ENCODE data around the gene MPND.

The MPND gene

GRCh38 chr19:4337906-4338440 is 5.4 kb upstream of the MPND start:
- peak overlapping the region; percentile 9 for H3K4me3 ChIP-seq (ENCODE audit: control insufficient read depth, low read depth, low read length)
- DNase-seq (ENCODE audit: low read depth), result no peak

GRCh38 chr19:4338441-4339355 is 4.7 kb upstream of the MPND start, which contains the start of gene STAP2:
TSS of gene STAP2 (minus strand) at chr19:4338827. CDS start at chr19:4338753, 74 bp downstream.
- DNase-seq (ENCODE audit: low read depth), result no peak
- peak within 1 kb of the TSS; percentile 9 for H3K4me3 ChIP-seq (ENCODE audit: control insufficient read depth, low read depth, low read length)
- TF ChIP-seq CTCF (IDR thresholded peaks at IDR 0.05; ENCODE audit: control insufficient read depth, insufficient read depth, low read depth, low read length, missing control alignments), result no peak

More at GRCh38 chr19:4337906-4338440, 5.4 kb upstream of the MPND start:
- no peak for TF ChIP-seq CTCF (IDR thresholded peaks at IDR 0.05; ENCODE audit: control insufficient read depth, insufficient read depth, low read depth, low read length, missing control alignments)

GRCh38 chr19:4342314-4342614 is 1.1 kb upstream of the MPND start:
- H3K4me3 ChIP-seq (ENCODE audit: control insufficient read depth, low read depth, low read length), result peak overlapping the region; percentile 56
- DNase-seq (ENCODE audit: low read depth), result no peak
- no peak for TF ChIP-seq CTCF (IDR thresholded peaks at IDR 0.05; ENCODE audit: control insufficient read depth, insufficient read depth, low read depth, low read length, missing control alignments)

- peak overlapping the region; percentile 85 for H3K4me3 ChIP-seq (ENCODE audit: control insufficient read depth, low read depth, low read length)
- DNase-seq (ENCODE audit: low read depth), result peak; percentile 100
- peak; percentile 43 for TF ChIP-seq CTCF (IDR thresholded peaks at IDR 0.05; ENCODE audit: control insufficient read depth, insufficient read depth, low read depth, low read length, missing control alignments)
These were observed 570 bp upstream of the MPND start for GRCh38 chr19:4342615-4343369.

- DNase-seq (ENCODE audit: low read depth), result no peak
- H3K4me3 ChIP-seq (ENCODE audit: control insufficient read depth, low read depth, low read length), result no peak overlapping the region
- no peak for TF ChIP-seq CTCF (IDR thresholded peaks at IDR 0.05; ENCODE audit: control insufficient read depth, insufficient read depth, low read depth, low read length, missing control alignments)
These were observed 2.1 kb downstream of the MPND start for GRCh38 chr19:4345342-4346019.

GRCh38 chr19:4346020-4346383 is 2.6 kb downstream of the MPND start:
- TF ChIP-seq CTCF (IDR thresholded peaks at IDR 0.05; ENCODE audit: control insufficient read depth, insufficient read depth, low read depth, low read length, missing control alignments), result no peak
- no peak for DNase-seq (ENCODE audit: low read depth)
- no peak overlapping the region for H3K4me3 ChIP-seq (ENCODE audit: control insufficient read depth, low read depth, low read length)
